HUDEP-2 (cell line): Measurements from ENCODE around the gene GPATCH8.
A peak's percentile ranks its signal among the peaks of the same experiment; 100 is the strongest.
"Not testable (repeated sequence)": the region's sequence is repeated elsewhere in the genome, so short reads cannot be mapped to it uniquely, and the experiment has no call there.

Source experiments
- DNase-seq, 76 experiments: peaks; one replicate each; lab custom pipeline; 2025; ENCODE audit not compliant: unreplicated experiment in 76 of 76; lab: John Stamatoyannopoulos, UW

GPATCH8 gene

DNA sequence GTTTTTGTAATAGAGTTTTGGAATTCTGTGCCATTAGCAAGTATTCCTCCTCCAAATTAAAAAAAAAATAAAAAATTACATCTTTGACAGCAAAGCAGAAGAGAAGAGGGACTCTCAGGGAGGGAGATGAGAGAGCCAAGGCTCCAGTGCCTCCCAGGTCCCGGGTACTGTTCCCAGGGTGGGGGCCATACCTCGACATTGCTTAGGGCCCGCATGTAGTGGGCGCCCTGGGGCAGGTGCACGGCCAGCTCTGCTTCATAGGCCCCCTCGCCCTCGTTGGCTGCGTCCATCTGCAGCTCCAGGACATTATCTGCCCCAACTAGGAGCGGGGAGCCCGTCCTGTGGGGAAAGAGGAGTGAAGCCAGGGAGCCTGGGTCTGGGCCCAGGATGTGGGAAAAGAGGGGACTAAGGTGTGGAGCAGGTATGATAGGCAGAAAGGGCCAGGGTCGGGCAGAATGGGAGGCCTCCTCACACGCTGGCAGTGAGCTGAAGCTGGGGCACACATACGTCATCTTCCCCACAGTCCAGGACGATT, 125.0 kb downstream of the GPATCH8 start:
- no peak for DNase-seq

- no peak for DNase-seq
Observed at GRCh38 chr17:44376779-44377178, 126.4 kb downstream of the GPATCH8 start.

DNA sequence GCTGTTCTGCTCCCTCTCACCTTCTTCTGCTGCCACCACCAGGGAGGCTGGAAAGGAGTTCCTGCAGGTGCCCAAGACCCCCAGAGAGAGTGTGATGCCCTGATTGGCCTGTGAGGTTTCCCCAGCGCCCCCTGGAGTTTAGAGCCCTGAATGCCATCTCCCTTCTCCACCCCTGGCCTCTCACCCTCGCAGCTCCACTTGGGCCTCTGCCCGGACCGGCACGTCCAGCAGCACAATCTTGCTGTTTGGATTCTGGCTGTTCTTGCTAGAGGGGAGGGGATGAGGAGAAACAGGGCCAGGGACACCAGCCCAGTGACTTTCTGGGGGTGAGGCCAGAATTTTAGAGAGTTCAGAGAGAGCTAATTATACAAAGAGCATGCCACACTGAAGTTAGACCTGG, 127.1 kb downstream of the GPATCH8 start:
- DNase-seq = peak in 15 of 76 experiments; percentile 4 to 45 (median 15)

DNA sequence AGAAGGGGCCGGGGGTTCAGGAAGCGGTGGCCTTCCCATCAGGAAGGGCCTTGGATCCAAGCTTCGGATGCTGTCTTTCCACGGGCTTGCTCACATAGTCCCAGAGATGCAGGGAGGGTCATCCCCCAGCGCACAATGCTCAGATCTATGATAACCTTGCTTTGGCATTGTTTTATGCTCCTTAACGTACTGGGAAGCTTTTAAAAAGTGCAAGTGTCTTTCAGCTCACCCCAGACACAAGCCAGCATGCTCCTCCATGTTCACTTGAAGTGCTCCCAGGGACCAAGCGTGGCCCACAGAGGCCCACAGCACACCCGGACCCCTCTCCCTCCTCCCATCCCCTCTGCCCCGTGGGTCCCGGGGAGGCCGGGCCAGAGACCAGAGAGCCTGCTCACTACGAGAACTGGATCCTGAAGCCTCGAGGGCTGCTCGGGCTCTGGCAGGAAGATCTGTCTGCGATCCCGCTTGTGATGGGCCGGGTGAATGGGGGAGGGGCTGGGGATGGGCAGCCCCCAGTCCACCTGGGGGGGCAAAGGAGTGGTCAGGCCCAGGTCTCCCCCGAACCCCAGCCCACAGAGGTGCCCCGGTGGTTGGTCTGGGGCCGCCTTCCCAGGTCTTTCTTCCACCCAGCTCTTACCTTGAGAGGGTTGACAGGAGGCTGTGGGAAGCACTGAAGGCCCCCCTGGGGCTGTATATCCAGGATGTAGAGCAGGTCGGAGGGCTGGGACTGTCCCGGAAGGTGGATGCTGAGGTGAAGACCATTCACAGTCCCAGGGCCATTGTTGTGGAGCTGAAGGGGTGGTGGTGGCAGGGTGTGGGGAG, 127.8 kb downstream of the GPATCH8 start:
- no peak for DNase-seq

DNA sequence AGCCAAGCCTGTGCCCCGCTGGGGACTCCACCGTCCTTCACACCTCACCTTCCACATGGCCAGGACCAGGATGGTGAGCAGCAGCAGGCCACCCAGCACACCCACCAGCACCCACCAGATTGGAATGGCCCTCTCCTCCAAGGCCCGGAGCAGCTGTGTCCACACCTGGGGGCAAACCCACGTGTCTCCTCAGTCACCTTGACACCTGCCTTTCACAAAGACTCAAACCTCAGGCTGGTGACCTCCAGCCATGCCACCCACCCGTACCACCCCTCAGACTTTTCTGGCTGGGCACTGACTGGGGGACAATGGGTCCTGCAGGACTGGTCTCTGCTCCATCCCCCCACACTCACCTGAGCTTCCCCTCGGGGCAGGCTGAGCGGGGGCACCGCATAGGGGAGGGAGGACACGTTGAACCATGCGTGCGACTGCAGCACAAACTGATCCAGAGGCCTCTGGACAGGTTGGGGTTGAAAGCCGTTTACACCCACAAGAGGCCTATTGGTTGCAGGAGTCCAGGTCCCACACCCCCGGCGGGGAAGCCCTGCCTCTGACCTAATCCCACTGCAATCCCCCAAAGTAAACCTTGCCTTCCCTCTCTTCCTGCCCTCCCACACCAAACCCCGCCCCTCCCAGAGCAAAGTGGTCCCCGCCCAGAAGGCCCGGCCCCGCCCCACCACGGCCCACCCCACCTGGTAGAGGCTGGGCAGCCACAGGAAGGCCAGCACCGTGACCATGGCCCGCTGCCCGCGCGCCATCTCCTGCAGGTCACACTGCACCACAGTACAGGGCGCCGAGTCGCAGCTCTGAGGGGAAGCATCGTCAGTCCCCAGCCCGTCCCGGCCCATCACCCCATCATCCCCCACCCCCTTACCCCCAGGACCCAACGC, 128.7 kb downstream of the GPATCH8 start:
- no peak for DNase-seq

DNA sequence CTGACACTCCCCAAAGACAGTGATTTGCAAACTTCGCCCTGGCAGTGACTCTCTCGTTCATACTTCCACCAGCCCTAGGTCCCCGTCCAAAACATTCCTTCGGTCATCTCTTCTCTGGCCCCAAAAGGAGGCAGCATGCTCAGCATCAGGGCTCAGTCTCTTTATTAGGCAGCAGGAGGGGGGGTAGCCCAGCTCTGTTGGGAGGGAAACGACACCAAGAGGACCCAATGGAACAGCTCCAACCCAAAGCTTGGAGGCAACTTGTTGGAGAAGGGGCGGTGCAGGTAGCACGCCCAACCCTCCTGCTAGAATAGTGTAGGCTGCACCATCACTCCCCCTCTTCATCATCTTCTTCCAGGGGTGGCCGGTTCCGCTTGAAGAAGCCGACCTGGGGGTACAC, 131.2 kb downstream of the GPATCH8 start:
- no peak for DNase-seq

DNA sequence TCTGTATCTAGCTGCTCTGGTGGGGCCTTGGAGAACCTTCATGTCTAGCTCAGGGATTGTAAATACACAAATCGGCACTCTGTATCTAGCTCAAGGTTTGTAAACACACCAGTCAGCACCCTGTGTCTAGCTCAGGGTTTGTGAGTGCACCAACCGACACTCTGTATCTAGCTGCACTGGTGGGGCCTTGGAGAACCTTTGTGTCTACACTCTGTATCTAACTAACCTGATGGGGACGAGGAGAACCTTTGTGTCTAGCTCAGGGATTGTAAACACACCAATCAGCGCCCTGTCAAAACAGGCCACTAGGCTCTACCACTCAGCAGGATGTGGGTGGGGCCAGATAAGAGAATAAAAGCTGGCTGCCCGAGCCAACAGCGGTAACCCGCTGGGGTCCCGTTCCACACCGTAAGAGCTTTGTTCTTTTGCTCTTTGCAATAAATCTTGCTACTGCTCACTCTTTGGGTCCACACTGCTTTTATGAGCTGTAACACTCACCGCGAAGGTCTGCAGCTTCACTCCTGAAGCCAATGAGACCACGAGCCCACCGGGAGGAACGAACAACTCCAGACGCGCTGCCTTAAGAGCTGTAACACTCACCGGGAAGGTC, 133.7 kb downstream of the GPATCH8 start:
- not testable (repeated sequence) for DNase-seq

GRCh38 chr17:44368391-44369243, 134.6 kb downstream of the GPATCH8 start:
- not testable (repeated sequence) for DNase-seq

DNA sequence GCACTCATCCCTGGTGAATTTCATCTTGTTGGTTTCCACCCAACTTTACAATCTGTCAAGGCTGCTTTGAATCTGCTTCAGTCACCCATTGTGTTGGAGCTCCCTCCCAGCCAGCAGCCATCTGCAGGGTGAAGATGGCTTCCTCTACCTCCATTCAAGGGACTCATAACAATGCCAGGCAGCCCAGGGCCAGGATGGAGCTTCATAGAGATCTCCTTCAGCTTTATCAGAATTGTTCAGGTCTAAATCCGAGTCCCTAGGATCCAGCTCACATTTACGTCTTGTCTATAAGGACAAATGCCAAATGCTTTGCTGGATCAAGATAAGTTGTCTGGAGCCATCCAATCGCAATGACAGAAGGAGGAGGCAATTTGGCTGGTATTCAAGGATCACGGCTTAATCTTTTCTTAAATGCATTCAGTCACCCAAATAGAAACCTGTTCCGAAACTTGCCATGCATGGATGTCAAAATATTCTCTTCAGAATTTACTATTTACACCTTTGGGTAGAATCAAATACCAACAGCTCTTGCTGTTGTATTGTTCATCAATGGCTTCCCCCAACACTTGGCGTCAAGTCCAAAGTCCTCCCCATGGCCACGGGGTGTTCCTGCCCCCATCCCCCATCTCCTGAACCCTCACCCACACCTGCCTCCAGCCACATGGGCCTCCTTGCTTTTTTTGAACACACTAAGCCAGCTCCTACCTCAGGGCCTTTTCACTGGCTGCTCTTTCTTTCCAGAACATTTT, 135.8 kb downstream of the GPATCH8 start:
- DNase-seq = peak in 29 of 76 experiments; percentile 7 to 61 (median 36)

- DNase-seq = not testable (repeated sequence)
Observed at GRCh38 chr17:44365051-44365450, 138.2 kb downstream of the GPATCH8 start.

- DNase-seq = peak in 41 of 76 experiments; percentile 5 to 60 (median 33)
Observed at GRCh38 chr17:44363613-44364159, 139.5 kb downstream of the GPATCH8 start, which contains the start of gene FAM171A2. TSS of gene FAM171A2 (minus strand) at chr17:44363853. CDS start at chr17:44363714, 139 bp downstream.

DNA sequence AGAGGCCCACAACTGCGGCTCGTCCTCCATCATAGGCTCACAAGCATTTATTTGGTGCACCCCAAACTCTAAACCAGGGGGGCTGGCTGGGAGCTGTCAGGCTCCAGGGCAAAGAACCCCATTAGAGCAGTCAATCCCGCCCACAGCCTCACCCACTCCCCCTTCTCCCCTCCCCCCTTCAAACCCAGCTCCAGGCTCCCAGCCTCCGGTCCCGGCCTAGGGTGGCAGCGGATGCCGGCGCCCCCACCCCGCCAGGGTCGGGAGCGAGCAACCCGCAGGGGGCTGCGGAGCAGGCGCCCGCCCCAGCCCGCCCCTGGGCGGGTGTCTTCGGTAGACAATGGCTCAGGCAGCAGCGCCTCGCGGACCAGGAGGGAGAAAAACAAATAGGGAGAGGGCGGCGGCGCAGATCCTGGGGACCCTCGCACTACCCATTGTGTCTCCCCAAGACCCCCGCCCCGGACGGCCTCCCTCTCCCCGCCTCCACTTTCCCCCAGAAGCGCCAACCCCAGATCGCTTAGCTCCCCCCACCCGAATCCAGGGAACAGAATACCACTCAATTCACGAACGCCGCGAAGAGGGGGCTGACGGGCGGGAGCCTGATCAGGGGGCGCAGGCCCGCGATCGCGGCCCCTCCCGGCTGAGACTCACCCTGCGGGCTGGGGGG, 140.1 kb downstream of the GPATCH8 start:
- peak in 2 of 76 experiments; percentile 24 to 41 for DNase-seq

DNA sequence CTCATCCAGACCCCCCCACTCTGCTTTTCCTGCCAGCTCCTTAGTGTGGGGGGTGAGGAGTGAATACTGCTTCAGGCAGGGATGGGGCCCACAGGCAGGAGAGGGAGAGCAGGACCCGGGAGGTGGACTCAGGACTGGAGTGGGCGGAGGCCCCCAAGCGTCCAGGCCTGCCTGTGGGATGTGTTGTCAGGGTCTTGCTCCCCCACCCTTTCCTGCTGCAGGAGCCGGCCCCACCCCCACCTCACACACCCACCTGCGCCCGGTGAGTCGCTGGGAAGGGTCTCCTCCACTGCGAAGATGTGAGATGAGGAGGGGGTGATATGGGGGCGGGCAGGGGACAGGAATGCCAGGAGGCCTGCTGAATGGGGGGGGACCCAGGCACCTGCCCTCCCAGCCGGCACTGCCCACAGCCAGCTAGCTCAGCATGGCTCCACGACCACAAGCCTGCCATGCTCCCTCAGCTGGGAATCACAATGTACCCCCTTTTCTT, 140.7 kb downstream of the GPATCH8 start:
- DNase-seq = no peak

GRCh38 chr17:44361292-44362260, 141.6 kb downstream of the GPATCH8 start:
- DNase-seq = no peak

DNA sequence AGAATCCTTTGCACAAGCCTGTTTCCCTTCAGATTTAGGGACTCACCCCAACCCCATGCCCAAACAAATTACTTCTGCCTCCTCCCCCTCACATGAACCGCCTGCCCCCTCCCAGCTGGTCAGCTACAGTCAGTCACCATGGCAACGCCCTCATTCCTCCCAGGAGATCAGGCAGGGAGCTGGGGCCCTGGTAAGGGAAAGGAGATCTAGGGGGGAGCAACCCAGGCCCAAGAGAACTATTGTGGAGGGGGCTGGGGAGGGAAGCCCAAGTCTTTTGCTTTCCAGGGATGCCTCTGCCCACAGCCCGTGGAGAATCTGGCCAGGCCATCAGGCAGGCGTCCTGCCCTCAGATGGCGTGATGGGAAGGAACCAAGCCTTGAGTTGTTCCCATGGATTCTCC, 142.4 kb downstream of the GPATCH8 start:
- DNase-seq = no peak

DNA sequence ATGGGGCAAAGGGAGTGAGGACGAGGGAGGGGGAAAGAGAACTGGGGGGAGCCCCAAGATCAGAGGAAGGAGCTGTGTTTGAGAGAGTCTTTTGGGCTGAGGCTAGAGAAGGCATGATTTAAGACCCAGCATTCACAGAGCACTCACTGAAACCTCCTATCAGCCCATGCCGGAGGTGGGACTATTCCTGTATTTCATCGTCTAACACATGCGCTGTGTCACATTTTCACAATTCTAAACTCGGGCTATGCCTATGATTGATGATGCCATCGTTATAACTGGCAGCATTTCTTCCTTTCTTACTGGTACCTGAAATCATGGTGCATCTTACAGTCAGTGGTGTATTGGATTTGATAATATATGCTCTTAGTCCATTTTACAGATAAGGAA, 143.1 kb downstream of the GPATCH8 start:
- no peak for DNase-seq
